Panc1 (cell line): ENCODE data around the gene ATXN1. TPM values are rescaled to one million over a fixed set of nuclear protein-coding genes. Genes with fewer than 3 reads are reported as not detected.

Source experiments
- ATAC-seq: fragments of 200-7000 bp; cut with Tn5 transposase; 2 replicates; pipeline ENCODE4 v1.9.1; 2020; ENCODE audit warnings: mild to moderate bottlenecking, moderate library complexity
- BruUV-seq: library from RNA; stranded (reverse); fragments of 400-500 nt; replicated peaks from 2 replicates; lab custom pipeline; 2021; lab: Mats Ljungman, UMichigan
- CTCF ChIA-PET: fragments of 300-600 bp; sonication (Branson Sonifier 250); formaldehyde crosslinking; loops from one replicate; lab custom pipeline; 2022; ENCODE audit warnings: antibody characterized with exemption; lab: Charles Lee
- POLR2A ChIA-PET: fragments of 300-600 bp; sonication (Branson Sonifier 250); formaldehyde crosslinking; loops from one replicate; lab custom pipeline; 2022; ENCODE audit warnings: antibody characterized with exemption; lab: Charles Lee
- DNase-seq: peaks from one replicate; pipeline ENCODE4 v3.0.0-alpha.2; 2010; ENCODE audit warnings: low read depth, low spot score
- H3K27ac ChIP-seq: 2 replicates; pipeline ENCODE4 v1.5.1; 2011; ENCODE audit warnings: mild to moderate bottlenecking, low read length, inconsistent platforms
- H3K27me3 ChIP-seq: fragments of 200-500 bp; sonication (Bioruptor generic); 2 replicates; pipeline ENCODE4 v1.6.0; 2014; ENCODE audit warnings: low read length, inconsistent platforms; ENCODE audit not compliant: control insufficient read depth, insufficient read depth
- H3K36me3 ChIP-seq: fragments of 200-500 bp; sonication (Bioruptor generic); 2 replicates; pipeline ENCODE4 v1.5.1; 2014; ENCODE audit warnings: inconsistent platforms, mild to moderate bottlenecking, low read length, moderate library complexity; ENCODE audit not compliant: control insufficient read depth, insufficient read depth
- H3K4me1 ChIP-seq: 2 replicates; pipeline ENCODE4 v1.5.1; 2011; ENCODE audit warnings: inconsistent platforms, mild to moderate bottlenecking, low read length, moderate library complexity; ENCODE audit not compliant: control insufficient read depth, insufficient read depth
- H3K4me3 ChIP-seq, 2 experiments: 2 replicates each; pipeline ENCODE4 v1.5.1; 2011 to 2012; ENCODE audit warnings: low read depth in 2 of 2, low read length in 2 of 2, mild to moderate bottlenecking in 2 of 2, inconsistent platforms in 1 of 2, moderate library complexity in 1 of 2
- H3K9me3 ChIP-seq: fragments of 200-500 bp; sonication (Bioruptor generic); 2 replicates; pipeline ENCODE4 v1.5.1; 2014; ENCODE audit warnings: low read depth, mild to moderate bottlenecking, inconsistent platforms, low read length, moderate library complexity; ENCODE audit not compliant: control insufficient read depth, insufficient read depth
- CTCF ChIP-seq: fragments of 450-650 bp; IDR thresholded peaks from 2 replicates; pipeline ENCODE4 v1.5.1; 2017; ENCODE audit warnings: mild to moderate bottlenecking
- POLR2AphosphoS5 ChIP-seq: IDR thresholded peaks from 2 replicates; pipeline ENCODE4 v1.6.1; 2012; ENCODE audit warnings: mild to moderate bottlenecking, low read depth, low read length, moderate library complexity
- SIN3A ChIP-seq: IDR thresholded peaks from 2 replicates; pipeline ENCODE4 v1.6.1; 2012; ENCODE audit warnings: low read depth, mild to moderate bottlenecking, low read length, moderate library complexity, borderline replicate concordance; ENCODE audit not compliant: insufficient read depth
- TCF7L2 ChIP-seq: IDR thresholded peaks from 2 replicates; pipeline ENCODE4 v1.6.1; 2011; ENCODE audit warnings: mild to moderate bottlenecking, low read depth, low read length, inconsistent platforms
- in situ Hi-C: cut with HindIII; loops from 2 replicates; pipeline ENCODE4 v1.10.0; 2016; ENCODE audit warnings: low sequenced_read_pairs, low pct_unique_long_range_greater_than_20kb
- intact Hi-C: fragments of 100-400 bp; cut with micrococcal nuclease; formaldehyde crosslinking; loops from one replicate; pipeline ENCODE4 v1.10.0; 2022; ENCODE audit not compliant: unreplicated experiment
- total RNA-seq: library from RNA; stranded (reverse); gene quantifications from one replicate; pipeline ENCODE4 v1.2.1, GENCODE V29; 2021; ENCODE audit not compliant: unreplicated experiment
- TF ChIP-seq, protein P1 (sequence below), 2 experiments: IDR thresholded peaks; 2 replicates each; pipeline ENCODE4 v1.6.1; 2011 to 2012; ENCODE audit warnings: low read depth in 2 of 2, control low read depth in 1 of 2, low read length in 1 of 2, mild to moderate bottlenecking in 1 of 2, moderate library complexity in 1 of 2; ENCODE audit not compliant: insufficient read depth in 1 of 2

Gene ATXN1
- total RNA-seq, 1 experiment from 2014 or later: 67.1 TPM

- DNase-seq (no peak), ATAC-seq (no peak)
- Histone ChIP-seq H3K27me3 (no peaks in the 10 kb centered on the region), H3K9me3 (no peaks in the 10 kb centered on the region), H3K4me3 (no peak overlapping the region), H3K36me3 (no peaks in the 10 kb centered on the region), H3K27ac (peak overlapping the region; percentile 99), H3K4me1 (peaks cover 94% of the 10 kb centered on the region)
- ChIA-PET POLR2A (interaction anchor here (0.6 kb wide), 2 partner anchors 11 to 38 kb away, joined by 3 read pairs; no protein-coding TSS in a partner anchor), CTCF (interaction anchor here (0.7 kb wide), 1 partner anchor 11 kb away, joined by 4 read pairs; no protein-coding TSS in a partner anchor)
- intact Hi-C loops (loop anchor here (5.0 kb wide), 1 partner anchor 391 kb away; no protein-coding TSS in a partner anchor), in situ Hi-C loops (no loop called here)
- no TSS peak for BruUV-seq
- TF ChIP-seq POLR2AphosphoS5: no peak
- TF ChIP-seq, protein P1, sequence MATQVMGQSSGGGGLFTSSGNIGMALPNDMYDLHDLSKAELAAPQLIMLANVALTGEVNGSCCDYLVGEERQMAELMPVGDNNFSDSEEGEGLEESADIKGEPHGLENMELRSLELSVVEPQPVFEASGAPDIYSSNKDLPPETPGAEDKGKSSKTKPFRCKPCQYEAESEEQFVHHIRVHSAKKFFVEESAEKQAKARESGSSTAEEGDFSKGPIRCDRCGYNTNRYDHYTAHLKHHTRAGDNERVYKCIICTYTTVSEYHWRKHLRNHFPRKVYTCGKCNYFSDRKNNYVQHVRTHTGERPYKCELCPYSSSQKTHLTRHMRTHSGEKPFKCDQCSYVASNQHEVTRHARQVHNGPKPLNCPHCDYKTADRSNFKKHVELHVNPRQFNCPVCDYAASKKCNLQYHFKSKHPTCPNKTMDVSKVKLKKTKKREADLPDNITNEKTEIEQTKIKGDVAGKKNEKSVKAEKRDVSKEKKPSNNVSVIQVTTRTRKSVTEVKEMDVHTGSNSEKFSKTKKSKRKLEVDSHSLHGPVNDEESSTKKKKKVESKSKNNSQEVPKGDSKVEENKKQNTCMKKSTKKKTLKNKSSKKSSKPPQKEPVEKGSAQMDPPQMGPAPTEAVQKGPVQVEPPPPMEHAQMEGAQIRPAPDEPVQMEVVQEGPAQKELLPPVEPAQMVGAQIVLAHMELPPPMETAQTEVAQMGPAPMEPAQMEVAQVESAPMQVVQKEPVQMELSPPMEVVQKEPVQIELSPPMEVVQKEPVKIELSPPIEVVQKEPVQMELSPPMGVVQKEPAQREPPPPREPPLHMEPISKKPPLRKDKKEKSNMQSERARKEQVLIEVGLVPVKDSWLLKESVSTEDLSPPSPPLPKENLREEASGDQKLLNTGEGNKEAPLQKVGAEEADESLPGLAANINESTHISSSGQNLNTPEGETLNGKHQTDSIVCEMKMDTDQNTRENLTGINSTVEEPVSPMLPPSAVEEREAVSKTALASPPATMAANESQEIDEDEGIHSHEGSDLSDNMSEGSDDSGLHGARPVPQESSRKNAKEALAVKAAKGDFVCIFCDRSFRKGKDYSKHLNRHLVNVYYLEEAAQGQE (IDR thresholded peaks at IDR 0.05; ENCODE audit: insufficient read depth in 1 of 2, low read depth in 2 of 2, low read length in 1 of 2): no peak
- TF ChIP-seq CTCF: no peak
- TF ChIP-seq SIN3A: no peak
- TF ChIP-seq TCF7L2: no peak
Measured at GRCh38 chr6:16723402-16723801, 37.9 kb downstream of the ATXN1 start.

DNA sequence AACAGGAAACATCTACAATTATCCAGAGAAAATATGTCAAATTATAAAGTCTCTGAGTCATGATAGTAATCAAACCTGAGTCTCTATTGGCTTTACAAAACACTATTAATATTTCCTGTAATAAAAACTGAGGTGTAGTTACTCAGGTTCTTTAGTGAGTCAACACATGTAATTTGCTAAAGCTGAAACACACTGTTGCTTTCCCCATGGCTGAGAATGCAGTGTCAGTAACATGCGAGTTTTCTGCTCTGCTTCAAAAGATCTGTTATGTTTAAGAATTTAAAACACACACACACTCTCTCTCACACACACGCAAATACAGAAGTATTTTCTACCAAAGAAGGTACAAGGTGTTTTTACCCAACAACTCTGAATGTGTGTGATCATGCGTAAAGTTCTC, 38.6 kb downstream of the ATXN1 start:
- H3K4me1 ChIP-seq: peaks cover 94% of the 10 kb centered on the region
- BruUV-seq: no TSS peak
- TF ChIP-seq, protein P1 (IDR thresholded peaks at IDR 0.05; ENCODE audit: insufficient read depth in 1 of 2, low read depth in 2 of 2, low read length in 1 of 2): no peak
- TF ChIP-seq POLR2AphosphoS5: no peak
- TF ChIP-seq TCF7L2: no peak
- no peak for TF ChIP-seq CTCF
- no peak for TF ChIP-seq SIN3A

More for the DNA sequence above, 38.6 kb downstream of the ATXN1 start:
- in situ Hi-C loops: no loop called here
- ChIA-PET CTCF (interaction anchor here (0.6 kb wide), 1 partner anchor 92 kb away, joined by 3 read pairs; no protein-coding TSS in a partner anchor), POLR2A (interaction anchor here (0.6 kb wide), 1 partner anchor 10 kb away, joined by 3 read pairs; no protein-coding TSS in a partner anchor)
- Histone ChIP-seq H3K27me3 (no peaks in the 10 kb centered on the region), H3K36me3 (no peaks in the 10 kb centered on the region), H3K4me3 (no peak overlapping the region), H3K9me3 (no peaks in the 10 kb centered on the region), H3K27ac (peak overlapping the region; percentile 99)
- DNase-seq (no peak), ATAC-seq (no peak)
- intact Hi-C loops: loop anchor here (5.0 kb wide), 1 partner anchor 390 kb away; no protein-coding TSS in a partner anchor
